Measurements from ENCODE around the gene KBTBD2.

GRCh38 chr7:32896564-32897347 is 5.2 kb upstream of the KBTBD2 start:
- TF ChIP-seq, protein P1, sequence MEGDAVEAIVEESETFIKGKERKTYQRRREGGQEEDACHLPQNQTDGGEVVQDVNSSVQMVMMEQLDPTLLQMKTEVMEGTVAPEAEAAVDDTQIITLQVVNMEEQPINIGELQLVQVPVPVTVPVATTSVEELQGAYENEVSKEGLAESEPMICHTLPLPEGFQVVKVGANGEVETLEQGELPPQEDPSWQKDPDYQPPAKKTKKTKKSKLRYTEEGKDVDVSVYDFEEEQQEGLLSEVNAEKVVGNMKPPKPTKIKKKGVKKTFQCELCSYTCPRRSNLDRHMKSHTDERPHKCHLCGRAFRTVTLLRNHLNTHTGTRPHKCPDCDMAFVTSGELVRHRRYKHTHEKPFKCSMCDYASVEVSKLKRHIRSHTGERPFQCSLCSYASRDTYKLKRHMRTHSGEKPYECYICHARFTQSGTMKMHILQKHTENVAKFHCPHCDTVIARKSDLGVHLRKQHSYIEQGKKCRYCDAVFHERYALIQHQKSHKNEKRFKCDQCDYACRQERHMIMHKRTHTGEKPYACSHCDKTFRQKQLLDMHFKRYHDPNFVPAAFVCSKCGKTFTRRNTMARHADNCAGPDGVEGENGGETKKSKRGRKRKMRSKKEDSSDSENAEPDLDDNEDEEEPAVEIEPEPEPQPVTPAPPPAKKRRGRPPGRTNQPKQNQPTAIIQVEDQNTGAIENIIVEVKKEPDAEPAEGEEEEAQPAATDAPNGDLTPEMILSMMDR (conservative IDR thresholded peaks at IDR 0.05; ENCODE audit: low read depth, low read length): no peak
- no peak for TF ChIP-seq EZH2phosphoT487 (IDR thresholded peaks at IDR 0.05; ENCODE audit: borderline replicate concordance, low read length)
